HepG2 (cell line): Measurements from ENCODE around the gene AKIRIN1. TPM values are rescaled to one million over a fixed set of nuclear protein-coding genes. Genes with fewer than 3 reads are reported as not detected.

ENCODE experiments used
- ATF1 ChIP-seq: IDR thresholded peaks from 2 replicates; pipeline ENCODE4 v1.6.1; 2016; ENCODE audit warnings: mild to moderate bottlenecking, control low read depth
- BHLHE40 ChIP-seq: IDR thresholded peaks from 2 replicates; pipeline ENCODE4 v1.6.1; 2011; ENCODE audit warnings: low read length, improper control_type of control experiment
- BORCS8-MEF2B ChIP-seq: sonication (generic); formaldehyde crosslinking; IDR thresholded peaks from 2 replicates; pipeline ENCODE4 v1.8.0; 2022; ENCODE audit warnings: mild to moderate bottlenecking, missing genetic modification reagents
- CENPT ChIP-seq: sonication (generic); formaldehyde crosslinking; IDR thresholded peaks from 2 replicates; pipeline ENCODE4 v1.8.0; 2022; ENCODE audit warnings: low read depth, mild to moderate bottlenecking, moderate library complexity, missing genetic modification reagents
- CREM ChIP-seq, 2 experiments: sonication (generic) in 1 of 2; formaldehyde crosslinking in 1 of 2; IDR thresholded peaks; 2 replicates each; pipeline versions ENCODE4 v1.4.0 to v1.6.1; 2016 to 2020; ENCODE audit warnings: antibody characterized with exemption in 1 of 2, mild to moderate bottlenecking in 1 of 2, missing genetic modification reagents in 1 of 2
- GABPA ChIP-seq, 2 experiments: IDR thresholded peaks; 2 replicates each; pipeline ENCODE4 v1.6.1; 2011 to 2016; ENCODE audit warnings: low read depth in 2 of 2, low read length in 1 of 2, missing biosample characterization in 1 of 2, missing genetic modification characterization in 1 of 2
- HES4 ChIP-seq: sonication (generic); formaldehyde crosslinking; IDR thresholded peaks from 2 replicates; pipeline ENCODE4 v1.9.0; 2021; ENCODE audit warnings: mild to moderate bottlenecking, missing genetic modification reagents, borderline replicate concordance
- JDP2 ChIP-seq: sonication (generic); formaldehyde crosslinking; IDR thresholded peaks from 2 replicates; pipeline ENCODE4 v1.8.1; 2022; ENCODE audit warnings: missing genetic modification reagents, borderline replicate concordance
- KMT2A ChIP-seq: sonication (generic); formaldehyde crosslinking; IDR thresholded peaks from 2 replicates; pipeline ENCODE4 v1.4.0; 2020; ENCODE audit warnings: missing genetic modification reagents
- MIER2 ChIP-seq: IDR thresholded peaks from 2 replicates; pipeline ENCODE4 v1.6.1; 2016; ENCODE audit warnings: missing biosample characterization, missing genetic modification reagents
- NFE2 ChIP-seq: sonication (generic); formaldehyde crosslinking; IDR thresholded peaks from 2 replicates; pipeline ENCODE4 v1.4.0; 2020; ENCODE audit warnings: missing genetic modification reagents
- PAWR ChIP-seq: sonication (generic); formaldehyde crosslinking; IDR thresholded peaks from 2 replicates; pipeline ENCODE4 v1.4.0; 2020; ENCODE audit warnings: missing genetic modification reagents, mild to moderate bottlenecking, borderline replicate concordance
- TP53 ChIP-seq: sonication (generic); formaldehyde crosslinking; conservative IDR thresholded peaks from 2 replicates; pipeline ENCODE4 v1.4.0; 2020; ENCODE audit warnings: missing genetic modification reagents
- ZBTB7A ChIP-seq: sonication (generic); formaldehyde crosslinking; IDR thresholded peaks from 2 replicates; pipeline ENCODE4 v1.8.0; 2022; ENCODE audit warnings: mild to moderate bottlenecking, missing genetic modification reagents
- ZFAT ChIP-seq: sonication (generic); formaldehyde crosslinking; conservative IDR thresholded peaks from 2 replicates; pipeline ENCODE4 v1.8.1; 2023; ENCODE audit warnings: missing genetic modification reagents, inconsistent platforms
- ZFY ChIP-seq: sonication (generic); formaldehyde crosslinking; IDR thresholded peaks from 2 replicates; pipeline ENCODE4 v1.4.0; 2020; ENCODE audit warnings: missing genetic modification reagents
- ZNF124 ChIP-seq: sonication (generic); formaldehyde crosslinking; IDR thresholded peaks from 2 replicates; pipeline ENCODE4 v1.4.0; 2020; ENCODE audit warnings: missing genetic modification reagents
- ZNF598 ChIP-seq: sonication (generic); formaldehyde crosslinking; IDR thresholded peaks from 2 replicates; pipeline ENCODE4 v1.5.1; 2020; ENCODE audit warnings: mild to moderate bottlenecking, missing genetic modification reagents, borderline replicate concordance
- ZNF720 ChIP-seq: sonication (generic); formaldehyde crosslinking; IDR thresholded peaks from 2 replicates; pipeline ENCODE4 v1.4.0; 2020; ENCODE audit warnings: missing genetic modification reagents
- ZNF776 ChIP-seq: sonication (generic); formaldehyde crosslinking; IDR thresholded peaks from 2 replicates; pipeline ENCODE4 v1.4.0; 2020; ENCODE audit warnings: mild to moderate bottlenecking, missing genetic modification reagents
- ZNF792 ChIP-seq: IDR thresholded peaks from 2 replicates; pipeline ENCODE4 v1.6.1; 2016
- polyA plus RNA-seq, 8 experiments: library from polyadenylated mRNA; depleted of rRNA in 3 of 8; stranded (reverse) in 7 of 8; unstranded in 1 of 8; fragments of >200 nt; fragmentation: Illumina TruSeq in 4 of 8; extraction: Trizol in 4 of 8; gene quantifications; 2 replicates each; pipeline versions ENCODE4 v1.2.1 to v1.2.3, GENCODE V29; 2011 to 2016; ENCODE audit warnings: low read depth in 4 of 8, missing spikeins in 1 of 8, mixed read lengths in 1 of 8; ENCODE audit not compliant: insufficient read depth in 1 of 8
- total RNA-seq, 5 experiments: library from RNA; depleted of rRNA; stranded (reverse); fragments of >200 nt; fragmentation: Illumina TruSeq; extraction: Trizol; gene quantifications; 2 replicates each; pipeline ENCODE4 v1.2.3, GENCODE V29; 2016; ENCODE audit warnings: low read depth in 1 of 5
- TF ChIP-seq, protein P1 (sequence below): IDR thresholded peaks from 2 replicates; pipeline ENCODE4 v1.6.1; 2016; ENCODE audit warnings: missing genetic modification reagents, missing compliant biosample characterization
- TF ChIP-seq, protein P2 (sequence below): sonication (generic); formaldehyde crosslinking; IDR thresholded peaks from 2 replicates; pipeline ENCODE4 v1.8.0; 2022; ENCODE audit warnings: mild to moderate bottlenecking, missing genetic modification reagents, moderate library complexity
- TF ChIP-seq, protein P3 (sequence below): sonication (generic); formaldehyde crosslinking; IDR thresholded peaks from 2 replicates; pipeline ENCODE4 v1.9.0; 2021; ENCODE audit warnings: missing genetic modification reagents, mild to moderate bottlenecking, borderline replicate concordance
- TF ChIP-seq, protein P4 (sequence below): sonication (generic); formaldehyde crosslinking; IDR thresholded peaks from 2 replicates; pipeline ENCODE4 v1.4.0; 2020; ENCODE audit warnings: missing genetic modification reagents
- TF ChIP-seq, protein P5 (sequence below): sonication (generic); formaldehyde crosslinking; IDR thresholded peaks from 2 replicates; pipeline ENCODE4 v1.5.0; 2020; ENCODE audit warnings: mild to moderate bottlenecking, missing genetic modification reagents, borderline replicate concordance

AKIRIN1 gene
- total and polyA plus RNA-seq, 2 of the 13 experiments (the other 11 are each of a cell fraction or from before 2014, with no cell fraction given), result 123 to 157 TPM

DNA sequence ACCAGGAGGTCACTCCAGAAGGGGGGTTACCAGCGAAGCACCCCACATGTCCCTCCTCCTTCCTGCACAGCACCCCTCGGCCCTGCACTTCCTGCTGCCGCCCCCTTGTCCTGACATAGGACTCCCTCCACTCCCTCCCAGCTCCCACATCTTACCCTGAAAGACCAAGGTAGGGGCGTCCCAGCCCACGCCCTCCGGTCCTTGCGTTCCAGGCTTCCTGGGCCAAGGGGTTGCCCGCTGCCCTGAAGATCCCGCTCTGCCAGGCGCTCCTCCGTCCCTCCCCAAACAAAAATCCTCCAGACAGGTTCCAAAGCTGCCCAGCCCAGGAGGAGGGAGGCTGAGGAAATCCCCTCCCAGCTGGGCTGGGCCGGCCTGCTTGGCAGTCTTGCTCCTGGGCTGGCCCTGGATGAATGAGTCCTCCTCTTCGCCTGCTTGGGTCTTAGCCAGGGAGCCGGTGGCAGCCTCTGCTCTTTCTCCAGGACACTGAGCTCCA lies 49.5 kb upstream of the AKIRIN1 start, which contains the start of gene RHBDL2 (continued):
- TF ChIP-seq ZNF720 (CRISPR knock-in tag), result no peak
- TF ChIP-seq, protein P1, sequence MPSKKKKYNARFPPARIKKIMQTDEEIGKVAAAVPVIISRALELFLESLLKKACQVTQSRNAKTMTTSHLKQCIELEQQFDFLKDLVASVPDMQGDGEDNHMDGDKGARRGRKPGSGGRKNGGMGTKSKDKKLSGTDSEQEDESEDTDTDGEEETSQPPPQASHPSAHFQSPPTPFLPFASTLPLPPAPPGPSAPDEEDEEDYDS, result peak; percentile 33; the same call in 1 of the 2 replicates
- no peak for TF ChIP-seq TP53 (CRISPR knock-in tag)
- no peak for TF ChIP-seq GABPA (IDR thresholded peaks at IDR 0.05; ENCODE audit: low read depth, low read length)
- no peak for TF ChIP-seq GABPA (CRISPR knock-in tag; IDR thresholded peaks at IDR 0.05; ENCODE audit: low read depth)
- TF ChIP-seq ZFAT (CRISPR knock-in tag), result no peak
- TF ChIP-seq, protein P2, sequence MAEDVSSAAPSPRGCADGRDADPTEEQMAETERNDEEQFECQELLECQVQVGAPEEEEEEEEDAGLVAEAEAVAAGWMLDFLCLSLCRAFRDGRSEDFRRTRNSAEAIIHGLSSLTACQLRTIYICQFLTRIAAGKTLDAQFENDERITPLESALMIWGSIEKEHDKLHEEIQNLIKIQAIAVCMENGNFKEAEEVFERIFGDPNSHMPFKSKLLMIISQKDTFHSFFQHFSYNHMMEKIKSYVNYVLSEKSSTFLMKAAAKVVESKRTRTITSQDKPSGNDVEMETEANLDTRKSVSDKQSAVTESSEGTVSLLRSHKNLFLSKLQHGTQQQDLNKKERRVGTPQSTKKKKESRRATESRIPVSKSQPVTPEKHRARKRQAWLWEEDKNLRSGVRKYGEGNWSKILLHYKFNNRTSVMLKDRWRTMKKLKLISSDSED (CRISPR knock-in tag), result no peak
- no peak for TF ChIP-seq ZNF598
- TF ChIP-seq NFE2 (CRISPR knock-in tag), result no peak
- no peak for TF ChIP-seq MIER2 (CRISPR knock-in tag)
- no peak for TF ChIP-seq ZNF776 (CRISPR knock-in tag)
- no peak for TF ChIP-seq ZNF792 (CRISPR knock-in tag)
- no peak for TF ChIP-seq BHLHE40
- TF ChIP-seq HES4 (CRISPR knock-in tag), result no peak
- no peak for TF ChIP-seq PAWR (CRISPR knock-in tag)
- TF ChIP-seq, protein P3, sequence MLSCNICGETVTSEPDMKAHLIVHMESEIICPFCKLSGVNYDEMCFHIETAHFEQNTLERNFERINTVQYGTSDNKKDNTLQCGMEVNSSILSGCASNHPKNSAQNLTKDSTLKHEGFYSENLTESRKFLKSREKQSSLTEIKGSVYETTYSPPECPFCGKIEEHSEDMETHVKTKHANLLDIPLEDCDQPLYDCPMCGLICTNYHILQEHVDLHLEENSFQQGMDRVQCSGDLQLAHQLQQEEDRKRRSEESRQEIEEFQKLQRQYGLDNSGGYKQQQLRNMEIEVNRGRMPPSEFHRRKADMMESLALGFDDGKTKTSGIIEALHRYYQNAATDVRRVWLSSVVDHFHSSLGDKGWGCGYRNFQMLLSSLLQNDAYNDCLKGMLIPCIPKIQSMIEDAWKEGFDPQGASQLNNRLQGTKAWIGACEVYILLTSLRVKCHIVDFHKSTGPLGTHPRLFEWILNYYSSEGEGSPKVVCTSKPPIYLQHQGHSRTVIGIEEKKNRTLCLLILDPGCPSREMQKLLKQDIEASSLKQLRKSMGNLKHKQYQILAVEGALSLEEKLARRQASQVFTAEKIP, result no peak
- TF ChIP-seq BORCS8-MEF2B (CRISPR knock-in tag), result no peak
- TF ChIP-seq CREM (IDR thresholded peaks at IDR 0.05), result no peak
- TF ChIP-seq CREM (CRISPR knock-in tag; IDR thresholded peaks at IDR 0.05), result no peak
- TF ChIP-seq, protein P4, sequence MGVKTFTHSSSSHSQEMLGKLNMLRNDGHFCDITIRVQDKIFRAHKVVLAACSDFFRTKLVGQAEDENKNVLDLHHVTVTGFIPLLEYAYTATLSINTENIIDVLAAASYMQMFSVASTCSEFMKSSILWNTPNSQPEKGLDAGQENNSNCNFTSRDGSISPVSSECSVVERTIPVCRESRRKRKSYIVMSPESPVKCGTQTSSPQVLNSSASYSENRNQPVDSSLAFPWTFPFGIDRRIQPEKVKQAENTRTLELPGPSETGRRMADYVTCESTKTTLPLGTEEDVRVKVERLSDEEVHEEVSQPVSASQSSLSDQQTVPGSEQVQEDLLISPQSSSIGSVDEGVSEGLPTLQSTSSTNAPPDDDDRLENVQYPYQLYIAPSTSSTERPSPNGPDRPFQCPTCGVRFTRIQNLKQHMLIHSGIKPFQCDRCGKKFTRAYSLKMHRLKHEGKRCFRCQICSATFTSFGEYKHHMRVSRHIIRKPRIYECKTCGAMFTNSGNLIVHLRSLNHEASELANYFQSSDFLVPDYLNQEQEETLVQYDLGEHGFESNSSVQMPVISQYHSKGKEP (CRISPR knock-in tag), result no peak
- TF ChIP-seq ZFY, result 0 out of 2 replicates have a peak, but pooled peaks have one; percentile 25
- no peak for TF ChIP-seq KMT2A (CRISPR knock-in tag)
- no peak for TF ChIP-seq JDP2 (CRISPR knock-in tag)
- TF ChIP-seq ATF1 (CRISPR knock-in tag), result no peak
- TF ChIP-seq, protein P5, sequence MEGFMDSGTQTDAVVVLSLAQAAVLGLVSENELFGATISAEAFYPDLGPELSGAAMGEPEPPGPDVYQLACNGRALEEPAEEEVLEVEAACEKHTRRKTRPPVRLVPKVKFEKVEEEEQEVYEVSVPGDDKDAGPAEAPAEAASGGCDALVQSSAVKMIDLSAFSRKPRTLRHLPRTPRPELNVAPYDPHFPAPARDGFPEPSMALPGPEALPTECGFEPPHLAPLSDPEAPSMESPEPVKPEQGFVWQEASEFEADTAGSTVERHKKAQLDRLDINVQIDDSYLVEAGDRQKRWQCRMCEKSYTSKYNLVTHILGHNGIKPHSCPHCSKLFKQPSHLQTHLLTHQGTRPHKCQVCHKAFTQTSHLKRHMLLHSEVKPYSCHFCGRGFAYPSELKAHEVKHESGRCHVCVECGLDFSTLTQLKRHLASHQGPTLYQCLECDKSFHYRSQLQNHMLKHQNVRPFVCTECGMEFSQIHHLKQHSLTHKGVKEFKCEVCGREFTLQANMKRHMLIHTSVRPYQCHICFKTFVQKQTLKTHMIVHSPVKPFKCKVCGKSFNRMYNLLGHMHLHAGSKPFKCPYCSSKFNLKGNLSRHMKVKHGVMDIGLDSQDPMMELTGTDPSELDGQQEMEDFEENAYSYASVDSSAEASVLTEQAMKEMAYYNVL (CRISPR knock-in tag), result no peak
- TF ChIP-seq CENPT (CRISPR knock-in tag), result no peak
- TF ChIP-seq ZNF124, result no peak
- peak; percentile 55; the same call in 1 of the 2 replicates for TF ChIP-seq ZBTB7A (CRISPR knock-in tag)
